ENCODE results near the gene LSR.

- TF ChIP-seq PRDM10 (tag by site-specific recombination; IDR thresholded peaks at IDR 0.05): no peak
- no peak for TF ChIP-seq ZNF530 (tag by site-specific recombination; IDR thresholded peaks at IDR 0.05; ENCODE audit: low read depth)
- no peak for TF ChIP-seq REST (tag by site-specific recombination; IDR thresholded peaks at IDR 0.05)
Observed at GRCh38 chr19:35294328-35294727, 45.5 kb downstream of the LSR start.
